GM23338 (cell line): Measurements from ENCODE around the gene ZCCHC14.

Experiments
- CTCF ChIP-seq, 2 experiments: fragments of 200-600 bp in 1 of 2; sonication (generic) in 1 of 2; conservative IDR thresholded peaks; 2 replicates each; pipeline versions ENCODE4 v1.5.1 to v1.6.1; 2016 to 2017; ENCODE audit warnings: antibody characterized with exemption in 2 of 2, low read depth in 2 of 2, mild to moderate bottlenecking in 2 of 2, moderate library complexity in 1 of 2
- EZH2 ChIP-seq: fragments of 200-600 bp; sonication (generic); IDR thresholded peaks from one replicate; pipeline ENCODE4 v1.8.0; 2017; ENCODE audit warnings: antibody characterized with exemption, mild to moderate bottlenecking, low read depth; ENCODE audit not compliant: unreplicated experiment
- EZH2phosphoT487 ChIP-seq: fragments of 200-600 bp; sonication (generic); IDR thresholded peaks from one replicate; pipeline ENCODE4 v1.8.1; 2018; ENCODE audit warnings: antibody characterized with exemption; ENCODE audit not compliant: unreplicated experiment
- NANOG ChIP-seq: IDR thresholded peaks from 2 replicates; pipeline ENCODE4 v1.6.1; 2016; ENCODE audit warnings: antibody characterized with exemption, borderline replicate concordance
- POLR2AphosphoS5 ChIP-seq: IDR thresholded peaks from 2 replicates; pipeline ENCODE4 v1.6.1; 2016; ENCODE audit warnings: antibody characterized with exemption, low read depth
- ZNF331 ChIP-seq: fragments of 250-450 bp; sonication (Bioruptor Pico); IDR thresholded peaks from 2 replicates; pipeline ENCODE4 v1.5.0; 2020; ENCODE audit warnings: low read depth, mild to moderate bottlenecking, moderate library complexity
- TF ChIP-seq, protein P1 (sequence below): IDR thresholded peaks from one replicate; pipeline ENCODE4 v1.6.1; 2018; ENCODE audit warnings: antibody characterized with exemption; ENCODE audit not compliant: unreplicated experiment

DNA sequence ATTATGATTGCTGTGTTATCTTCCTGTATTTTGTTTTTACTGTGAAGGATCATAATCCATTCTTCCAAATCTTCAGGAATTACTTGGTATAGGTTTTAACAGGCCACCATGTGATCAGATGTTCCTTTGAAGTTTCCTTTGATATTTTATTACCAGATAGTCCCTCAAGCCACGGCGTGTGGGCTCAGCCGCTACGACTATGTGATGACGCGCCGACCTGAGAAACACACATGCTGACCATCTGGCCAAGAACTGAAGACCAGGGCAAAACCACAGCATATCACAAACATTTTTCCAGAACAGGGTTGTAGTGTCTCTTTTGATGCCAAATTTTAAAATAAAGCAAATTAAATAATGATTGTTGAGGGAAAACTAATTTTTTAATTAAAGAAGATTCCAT, 47.3 kb downstream of the ZCCHC14 start:
- no peak for TF ChIP-seq CTCF (conservative IDR thresholded peaks at IDR 0.05; ENCODE audit: low read depth in 2 of 2)
- no peak for TF ChIP-seq ZNF331 (CRISPR knock-in tag)
- TF ChIP-seq, protein P1, sequence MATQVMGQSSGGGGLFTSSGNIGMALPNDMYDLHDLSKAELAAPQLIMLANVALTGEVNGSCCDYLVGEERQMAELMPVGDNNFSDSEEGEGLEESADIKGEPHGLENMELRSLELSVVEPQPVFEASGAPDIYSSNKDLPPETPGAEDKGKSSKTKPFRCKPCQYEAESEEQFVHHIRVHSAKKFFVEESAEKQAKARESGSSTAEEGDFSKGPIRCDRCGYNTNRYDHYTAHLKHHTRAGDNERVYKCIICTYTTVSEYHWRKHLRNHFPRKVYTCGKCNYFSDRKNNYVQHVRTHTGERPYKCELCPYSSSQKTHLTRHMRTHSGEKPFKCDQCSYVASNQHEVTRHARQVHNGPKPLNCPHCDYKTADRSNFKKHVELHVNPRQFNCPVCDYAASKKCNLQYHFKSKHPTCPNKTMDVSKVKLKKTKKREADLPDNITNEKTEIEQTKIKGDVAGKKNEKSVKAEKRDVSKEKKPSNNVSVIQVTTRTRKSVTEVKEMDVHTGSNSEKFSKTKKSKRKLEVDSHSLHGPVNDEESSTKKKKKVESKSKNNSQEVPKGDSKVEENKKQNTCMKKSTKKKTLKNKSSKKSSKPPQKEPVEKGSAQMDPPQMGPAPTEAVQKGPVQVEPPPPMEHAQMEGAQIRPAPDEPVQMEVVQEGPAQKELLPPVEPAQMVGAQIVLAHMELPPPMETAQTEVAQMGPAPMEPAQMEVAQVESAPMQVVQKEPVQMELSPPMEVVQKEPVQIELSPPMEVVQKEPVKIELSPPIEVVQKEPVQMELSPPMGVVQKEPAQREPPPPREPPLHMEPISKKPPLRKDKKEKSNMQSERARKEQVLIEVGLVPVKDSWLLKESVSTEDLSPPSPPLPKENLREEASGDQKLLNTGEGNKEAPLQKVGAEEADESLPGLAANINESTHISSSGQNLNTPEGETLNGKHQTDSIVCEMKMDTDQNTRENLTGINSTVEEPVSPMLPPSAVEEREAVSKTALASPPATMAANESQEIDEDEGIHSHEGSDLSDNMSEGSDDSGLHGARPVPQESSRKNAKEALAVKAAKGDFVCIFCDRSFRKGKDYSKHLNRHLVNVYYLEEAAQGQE: no peak
- no peak for TF ChIP-seq POLR2AphosphoS5
- no peak for TF ChIP-seq EZH2phosphoT487
- no peak for TF ChIP-seq NANOG
- no peak for TF ChIP-seq EZH2
